GM12878 (cell line): ENCODE measurements around the gene CDC27. TPM values are rescaled to one million over a fixed set of nuclear protein-coding genes. Genes with fewer than 3 reads are reported as not detected.

Source experiments
- ATAC-seq: fragments of 200-7000 bp; cut with Tn5 transposase; 3 replicates; pipeline ENCODE4 v1.9.1; 2020; ENCODE audit warnings: mild to moderate bottlenecking, moderate library complexity
- BruUV-seq: library from RNA; stranded (reverse); fragments of 400-500 nt; replicated peaks from 2 replicates; lab custom pipeline; 2021; lab: Mats Ljungman, UMichigan
- CTCF ChIA-PET: fragments of 300-600 bp; sonication (Branson Sonifier 250); formaldehyde crosslinking; extraction: SDS; loops from one replicate; lab custom pipeline; 2021; ENCODE audit warnings: inconsistent platforms; lab: Yijun Ruan, JAX
- POLR2A ChIA-PET: fragments of 350-600 bp; formaldehyde crosslinking; extraction: SDS; loops from one replicate; lab custom pipeline; 2021; ENCODE audit warnings: inconsistent platforms; lab: Charles Lee
- RAD21 ChIA-PET: fragments of 300-600 bp; sonication (Branson Sonifier 250); formaldehyde crosslinking; loops from one replicate; lab custom pipeline; 2023; ENCODE audit warnings: antibody characterized with exemption; ENCODE audit not compliant: unreplicated experiment; lab: Charles Lee
- SMC1A ChIA-PET: fragments of 300-600 bp; sonication (Branson Sonifier 250); formaldehyde crosslinking; loops from one replicate; lab custom pipeline; 2023; ENCODE audit not compliant: unreplicated experiment, uncharacterized antibody; lab: Charles Lee
- DNase-seq: peaks from one replicate; pipeline ENCODE4 v3.0.0-alpha.2; 2011; ENCODE audit warnings: low read depth, low spot score
- FAIRE-seq: peaks from 3 replicates; lab custom pipeline; 2011; peaks lifted over from hg19 to GRCh38; lab: Jason Lieb, UNC
- H2AFZ ChIP-seq: 2 replicates; pipeline ENCODE4 v1.6.0; 2011; ENCODE audit warnings: low read depth, low read length, control low read depth; ENCODE audit not compliant: control insufficient read depth
- H3K27ac ChIP-seq: 2 replicates; pipeline ENCODE4 v1.5.1; 2011; ENCODE audit warnings: control low read depth; ENCODE audit not compliant: control insufficient read depth, insufficient read depth
- H3K27me3 ChIP-seq, 2 experiments: replicated peaks in 1 of 2; 2 replicates each; pipeline versions ENCODE4 v1.6.0 to v1.6.1; 2011; ENCODE audit warnings: low read length in 1 of 2; ENCODE audit not compliant: control insufficient read depth in 2 of 2, insufficient read depth in 2 of 2
- H3K36me3 ChIP-seq, 2 experiments: 2 replicates each; pipeline ENCODE4 v1.5.1; 2011; ENCODE audit warnings: low read length in 1 of 2; ENCODE audit not compliant: control insufficient read depth in 2 of 2, insufficient read depth in 2 of 2
- H3K4me1 ChIP-seq: 2 replicates; pipeline ENCODE4 v1.6.1; 2011; ENCODE audit warnings: mild to moderate bottlenecking, low read length, moderate library complexity, mixed read lengths; ENCODE audit not compliant: control insufficient read depth, insufficient read depth
- H3K4me2 ChIP-seq: 2 replicates; pipeline ENCODE4 v1.6.0; 2011; ENCODE audit warnings: control low read depth; ENCODE audit not compliant: control insufficient read depth, insufficient read depth
- H3K4me3 ChIP-seq: fragments of 200-600 bp; sonication (generic); 2 replicates; pipeline ENCODE4 v1.5.1; 2016
- H3K79me2 ChIP-seq: 2 replicates; pipeline ENCODE4 v1.6.0; 2011; ENCODE audit warnings: low read length; ENCODE audit not compliant: control insufficient read depth, insufficient read depth
- H3K9ac ChIP-seq: 2 replicates; pipeline ENCODE4 v1.8.0; 2011; ENCODE audit warnings: low read length, control low read depth, mixed read lengths; ENCODE audit not compliant: control insufficient read depth, insufficient read depth
- H3K9me3 ChIP-seq: replicated peaks from 3 replicates; pipeline ENCODE4 v1.5.1; 2011; ENCODE audit warnings: mild to moderate bottlenecking, low read length; ENCODE audit not compliant: control insufficient read depth, insufficient read depth
- H4K20me1 ChIP-seq: 2 replicates; pipeline ENCODE4 v1.6.0; 2011; ENCODE audit not compliant: control insufficient read depth, insufficient read depth
- BCLAF1 ChIP-seq: fragments of 450-650 bp; IDR thresholded peaks from 2 replicates; pipeline ENCODE4 v1.6.1; 2017; ENCODE audit warnings: antibody characterized with exemption, mild to moderate bottlenecking, moderate library complexity
- CUX1 ChIP-seq: IDR thresholded peaks from 2 replicates; pipeline ENCODE4 v1.6.1; 2012; ENCODE audit warnings: improper control_type of control experiment, low read depth, low read length; ENCODE audit not compliant: insufficient replicate concordance
- ETV6 ChIP-seq, 2 experiments: fragments of 450-650 bp in 1 of 2; IDR thresholded peaks in 1 of 2; conservative IDR thresholded peaks in 1 of 2; 2 replicates each; pipeline ENCODE4 v1.6.1; 2014; ENCODE audit warnings: antibody characterized with exemption in 1 of 2, borderline replicate concordance in 1 of 2, low read depth in 1 of 2, mild to moderate bottlenecking in 1 of 2, moderate library complexity in 1 of 2
- GABPA ChIP-seq: IDR thresholded peaks from 2 replicates; pipeline ENCODE4 v1.6.1; 2014; ENCODE audit warnings: antibody characterized with exemption, low read depth, mild to moderate bottlenecking, inconsistent platforms
- GATAD2B ChIP-seq: fragments of 450-650 bp; conservative IDR thresholded peaks from 2 replicates; pipeline ENCODE4 v1.6.1; 2017; ENCODE audit warnings: low read depth, mild to moderate bottlenecking, moderate library complexity
- IKZF2 ChIP-seq, 2 experiments: fragments of 450-650 bp; IDR thresholded peaks; 2 replicates each; pipeline ENCODE4 v1.6.1; 2017; ENCODE audit warnings: mild to moderate bottlenecking in 2 of 2, moderate library complexity in 2 of 2
- POU2F2 ChIP-seq: IDR thresholded peaks from 3 replicates; pipeline ENCODE4 v1.6.1; 2011; ENCODE audit warnings: low read depth, mild to moderate bottlenecking, low read length, borderline replicate concordance
- WGBS: methylation state at CpG from one replicate; pipeline ENCODE4 v1.1.6; 2016; ENCODE audit warnings: low lambda C conversion rate; ENCODE audit not compliant: insufficient replicate concordance, insufficient coverage; ENCODE audit errors: missing lambda C conversion rate; 5-methylcytosine and 5-hydroxymethylcytosine counted together
- in situ Hi-C: fragments of 300-500 bp; cut with MboI; formaldehyde crosslinking; loops from 9 replicates; pipeline ENCODE4 v1.14.3; 2018; ENCODE audit warnings: mixed read lengths
- intact Hi-C: fragments of 100-400 bp; cut with micrococcal nuclease; formaldehyde crosslinking; loops from one replicate; pipeline ENCODE4 v1.14.2; 2022; ENCODE audit not compliant: unreplicated experiment
- polyA plus RNA-seq, 11 experiments: library from polyadenylated mRNA; depleted of rRNA in 4 of 11; unstranded in 6 of 11; stranded (reverse) in 5 of 11; fragments of >200 nt; fragmentation: Nextera tagmentation in 4 of 11; fragmentation: Illumina TruSeq in 1 of 11; extraction: Ambion mirVana in 4 of 11; extraction: Trizol in 1 of 11; gene quantifications; 1 replicate in 1 of 11; 2 replicates in 10 of 11; pipeline versions ENCODE4 v1.2.1 to v1.2.3, GENCODE V29; 2011 to 2016; ENCODE audit warnings: inconsistent platforms in 2 of 11, missing spikeins in 2 of 11, low read depth in 1 of 11
- total RNA-seq, 4 experiments: library from RNA; depleted of rRNA in 3 of 4; stranded (reverse); fragments of >200 nt in 3 of 4; fragmentation: Illumina TruSeq in 1 of 4; extraction: Trizol in 1 of 4; gene quantifications; 2 replicates each; pipeline versions ENCODE4 v1.2.1 to v1.2.3, GENCODE V29; 2013 to 2021

Gene CDC27
- total and polyA plus RNA-seq, 10 of the 15 experiments (the other 5 are each of a cell fraction or from before 2014, with no cell fraction given) = 23.2 to 138 (median 97.8) TPM

- POLR2A ChIA-PET = interaction anchor here (0.7 to 4.5 kb wide), 4 partner anchors 10 to 84 kb away, joined by 3 to 31 read pairs (median 6); partner anchors contain the start of gene CDC27
- no peak for ATAC-seq
- CTCF ChIA-PET = interaction anchor here (1.2 to 2.2 kb wide), 3 partner anchors 11 to 114 kb away, joined by 4 to 15 read pairs (median 5); partner anchors contain the start of gene CDC27
Measured at GRCh38 chr17:47200325-47200664, 11.2 kb upstream of the CDC27 start.

GRCh38 chr17:47199627-47200324, 10.7 kb upstream of the CDC27 start:
- Histone ChIP-seq H3K79me2 (no peaks in the 10 kb centered on the region), H3K9me3 (no peaks in the 10 kb centered on the region), H3K4me1 (peaks cover 33% of the 10 kb centered on the region), H3K9ac (peak overlapping the region; percentile 64), H3K4me3 (no peak overlapping the region), H3K27me3 (no peaks in the 10 kb centered on the region), H3K4me2 (peak overlapping the region; percentile 75), H3K27ac (peak overlapping the region; percentile 87), H3K36me3 (no peaks in the 10 kb centered on the region), H4K20me1 (no peaks in the 10 kb centered on the region), H2AFZ (peak overlapping the region; percentile 93)
- FAIRE-seq (no peak), ATAC-seq (peak; percentile 44), DNase-seq (no peak)
- BruUV-seq = no TSS peak
- 89% methylated on average over 4 of the region's 8 CpGs for WGBS
- intact Hi-C loops (no loop called here), in situ Hi-C loops (no loop called here)
- ChIA-PET POLR2A (interaction anchor here (0.6 to 4.5 kb wide), 5 partner anchors 10 to 550 kb away, joined by 3 to 31 read pairs (median 4); partner anchors contain the start of gene CDC27), CTCF (interaction anchor here (1.0 to 2.2 kb wide), 4 partner anchors 10 to 115 kb away, joined by 3 to 15 read pairs (median 4); partner anchors contain the start of gene CDC27), SMC1A (interaction anchor here (1.0 to 2.0 kb wide), 12 partner anchors 9 to 125 kb away, joined by 3 to 14 read pairs (median 4); partner anchors contain the start of genes CDC27 and MYL4), RAD21 (interaction anchor here (0.7 to 1.0 kb wide), 3 partner anchors 9 to 30 kb away, joined by 3 to 4 read pairs (median 3); partner anchors contain the start of gene CDC27)
- no peak for TF ChIP-seq GATAD2B
- TF ChIP-seq CUX1 = no peak
- no peak for TF ChIP-seq POU2F2
- no peak for TF ChIP-seq BCLAF1

More at GRCh38 chr17:47200325-47200664, 11.2 kb upstream of the CDC27 start:
- Histone ChIP-seq H3K9me3 (no peaks in the 10 kb centered on the region), H3K4me1 (peaks cover 38% of the 10 kb centered on the region), H3K4me3 (no peak overlapping the region), H3K9ac (peak overlapping the region; percentile 64), H3K36me3 (no peaks in the 10 kb centered on the region), H3K4me2 (peak overlapping the region; percentile 75), H4K20me1 (no peaks in the 10 kb centered on the region), H3K79me2 (no peaks in the 10 kb centered on the region), H2AFZ (peak overlapping the region; percentile 93), H3K27me3 (no peaks in the 10 kb centered on the region), H3K27ac (peak overlapping the region; percentile 87)
- WGBS = 10% methylated on average over 4 of the region's 4 CpGs
- TF ChIP-seq ETV6 (conservative IDR thresholded peaks at IDR 0.05 in 1 of 2, IDR thresholded peaks at IDR 0.05 in 1 of 2; ENCODE audit: borderline replicate concordance in 1 of 2, low read depth in 1 of 2) = peak in 1 of 2 experiments; percentile 55; a peak in 2 of 4 replicates
- TF ChIP-seq IKZF2 (IDR thresholded peaks at IDR 0.05) = 0 out of 4 replicates have a peak, but pooled peaks of 1 of the 2 experiments have one; percentile 2
- no peak for TF ChIP-seq GABPA
- DNase-seq (no peak), FAIRE-seq (no peak)
- SMC1A ChIA-PET = interaction anchor here (1.0 to 2.0 kb wide), 12 partner anchors 8 to 124 kb away, joined by 3 to 14 read pairs (median 4); partner anchors contain the start of genes CDC27 and MYL4
- BruUV-seq = no TSS peak
- RAD21 ChIA-PET = interaction anchor here (1.0 kb wide), 2 partner anchors 10 to 29 kb away, joined by 3 to 4 read pairs; no protein-coding TSS in a partner anchor
- intact Hi-C loops (no loop called here), in situ Hi-C loops (no loop called here)
